Heart right ventricle (tissue), 16 donors: ENCODE results near the gene SOCS3. TPM values are rescaled to one million over a fixed set of nuclear protein-coding genes. Genes with fewer than 3 reads are reported as not detected.
A peak's percentile ranks its signal among the peaks of the same experiment; 100 is the strongest.

ENCODE experiments used
- ATAC-seq, 8 donors: fragments of 200-7000 bp; cut with Tn5 transposase; one replicate each; pipeline ENCODE4 v1.9.1; 2020; ENCODE audit warnings: mild to moderate bottlenecking in 8 of 8, moderate library complexity in 8 of 8, moderate number of reproducible peaks in 1 of 8
- DNase-seq, 2 donors: peaks; one replicate each; pipeline ENCODE4 v3.0.0-alpha.2; 2020
- H3K27ac ChIP-seq, 10 donors: fragments of 200-600 bp; sonication (generic) in 2 of 10; one replicate each; pipeline versions ENCODE4 v1.5.0 to v1.8.0; 2020 to 2022; ENCODE audit warnings: mild to moderate bottlenecking in 3 of 10
- H3K27me3 ChIP-seq, 7 donors: fragments of 200-600 bp; one replicate each; pipeline ENCODE4 v1.8.0; 2021 to 2022; ENCODE audit warnings: mild to moderate bottlenecking in 2 of 7
- H3K36me3 ChIP-seq, 9 donors: fragments of 200-600 bp; sonication (generic) in 1 of 9; one replicate each; pipeline versions ENCODE4 v1.5.0 to v1.8.0; 2020 to 2022; ENCODE audit warnings: mild to moderate bottlenecking in 2 of 9
- H3K4me1 ChIP-seq, 9 donors: fragments of 200-600 bp; sonication (generic) in 1 of 9; one replicate each; pipeline versions ENCODE4 v1.5.0 to v1.8.0; 2020 to 2022; ENCODE audit warnings: mild to moderate bottlenecking in 4 of 9
- H3K4me3 ChIP-seq, 10 donors: fragments of 200-600 bp; sonication (generic) in 2 of 10; one replicate each; pipeline versions ENCODE4 v1.5.0 to v1.8.0; 2020 to 2022; ENCODE audit warnings: mild to moderate bottlenecking in 7 of 10, moderate library complexity in 2 of 10
- H3K9me3 ChIP-seq, 11 donors: fragments of 200-600 bp in 10 of 11; sonication (generic) in 2 of 11; one replicate each; pipeline versions ENCODE4 v1.5.0 to v1.8.0; 2013 to 2022; ENCODE audit warnings: mild to moderate bottlenecking in 2 of 11, control low read depth in 1 of 11, moderate library complexity in 1 of 11
- WGBS, 2 donors: extraction: QIAGEN DNeasy Blood & Tissue Kit; methylation state at CpG; one replicate each; pipeline ENCODE4 v1.1.7; 2013; ENCODE audit warnings: inconsistent platforms in 1 of 2; 5-methylcytosine and 5-hydroxymethylcytosine counted together
- intact Hi-C, 10 donors: fragments of 100-400 bp; cut with DNase I; formaldehyde crosslinking; loops; one replicate each; pipeline versions ENCODE4 v1.11.1 to v1.14.2; 2022
- polyA plus RNA-seq, 2 donors: library from polyadenylated mRNA; stranded (reverse); fragments of 200-250 nt; gene quantifications; one replicate each; pipeline ENCODE4 v1.2.3, GENCODE V29; 2013
- total RNA-seq, 10 donors: library from RNA; stranded (reverse); fragmentation: NEBNext Ultra II Directional in 3 of 10; extraction: Animal tissue kit (Norgen Biotek cat#: 25700) in 3 of 10; gene quantifications; one replicate each; pipeline versions ENCODE4 v1.2.1 to v1.2.4, GENCODE V29; 2021 to 2023
- TF ChIP-seq, protein P1 (sequence below), 9 donors: fragments of 200-600 bp; sonication (generic) in 2 of 9; IDR thresholded peaks; one replicate each; pipeline versions ENCODE4 v1.5.0 to v1.8.0; 2021 to 2022; ENCODE audit warnings: antibody characterized with exemption in 9 of 9, mild to moderate bottlenecking in 5 of 9, moderate library complexity in 1 of 9
- donor health status: Arrhythmogenic right ventricular cardiomyopathy.
- donor health status: ischemic (EF 13 %, LVEDD 7.1; RV severe dilation, severe dysfunction).
- donor health status: healthy with polysubstance abuse.
- donor health status: DM: no; HTN: yes; CAD: no.
- donor health status: DM: no; HTN: no; CAD: no.
- donor health status: ischemic (EF 25% LVEDD 6.9; RV normal size, moderate dysfunction).
- donor health status: ischemic (EF 25% LVEDD 5.7; RV mildly dilated, moderate dysfunction).
- donor health status: healthy.
- donor health status: DM: yes; HTN: yes; CAD: no.
- donor health status: Ischemic cardiomyopathy.
- donor health status: ischemic (EF 35%, LVEDD 5.7; RV mildly dilated, moderate dysfunction).
- donor health status: nonischemic (EF 11% LVEDD 7.7; RV severe dilation, severe dysfunction).
- donor health status: DM: yes; HTN: yes; CAD: no.
- donor health status: PGD.
- donor health status: ischemic (EF 29% LVEDD 5.4; RV normal size, mild dysfunction).
- donor health status: nonischemic (EF 23%, LVEDD 6.1; RV moderate dilation, normal function).

The SOCS3 gene
- total and polyA plus RNA-seq, 12 donors = 7.7 to 189 (median 17.0) TPM

GRCh38 chr17:78375401-78376151 is 15.7 kb upstream of the SOCS3 start:
- Histone ChIP-seq H3K27ac (peak overlapping the region in 7 of 10 donors; percentile 37 to 99 (median 51)), H3K36me3 (peaks cover 0 to 8% (median 0%) of the 10 kb centered on the region in 9 donors), H3K4me3 (no peak overlapping the region), H3K27me3 (no peaks in the 10 kb centered on the region), H3K9me3 (no peaks in the 10 kb centered on the region), H3K4me1 (peaks cover 3 to 74% (median 28%) of the 10 kb centered on the region in 9 donors)
- ATAC-seq = peak in 2 of 8 donors; percentile 21 to 55
- peak in 1 of 2 donors; percentile 16 for DNase-seq
- 63 to 66% methylated on average over 9 of the region's 9 CpGs for WGBS, 2 donors
- intact Hi-C loops = no loop called here
- TF ChIP-seq, protein P1, sequence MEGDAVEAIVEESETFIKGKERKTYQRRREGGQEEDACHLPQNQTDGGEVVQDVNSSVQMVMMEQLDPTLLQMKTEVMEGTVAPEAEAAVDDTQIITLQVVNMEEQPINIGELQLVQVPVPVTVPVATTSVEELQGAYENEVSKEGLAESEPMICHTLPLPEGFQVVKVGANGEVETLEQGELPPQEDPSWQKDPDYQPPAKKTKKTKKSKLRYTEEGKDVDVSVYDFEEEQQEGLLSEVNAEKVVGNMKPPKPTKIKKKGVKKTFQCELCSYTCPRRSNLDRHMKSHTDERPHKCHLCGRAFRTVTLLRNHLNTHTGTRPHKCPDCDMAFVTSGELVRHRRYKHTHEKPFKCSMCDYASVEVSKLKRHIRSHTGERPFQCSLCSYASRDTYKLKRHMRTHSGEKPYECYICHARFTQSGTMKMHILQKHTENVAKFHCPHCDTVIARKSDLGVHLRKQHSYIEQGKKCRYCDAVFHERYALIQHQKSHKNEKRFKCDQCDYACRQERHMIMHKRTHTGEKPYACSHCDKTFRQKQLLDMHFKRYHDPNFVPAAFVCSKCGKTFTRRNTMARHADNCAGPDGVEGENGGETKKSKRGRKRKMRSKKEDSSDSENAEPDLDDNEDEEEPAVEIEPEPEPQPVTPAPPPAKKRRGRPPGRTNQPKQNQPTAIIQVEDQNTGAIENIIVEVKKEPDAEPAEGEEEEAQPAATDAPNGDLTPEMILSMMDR (IDR thresholded peaks at IDR 0.05) = no peak

- H3K4me1 ChIP-seq = peaks cover 3 to 66% (median 22%) of the 10 kb centered on the region in 9 donors
- 51 to 52% methylated on average over 14 of the region's 14 CpGs for WGBS, 2 donors
- peak in 3 of 8 donors; percentile 32 to 61 (median 58) for ATAC-seq
These were observed 14.9 kb upstream of the SOCS3 start for GRCh38 chr17:78374631-78375274.

DNA sequence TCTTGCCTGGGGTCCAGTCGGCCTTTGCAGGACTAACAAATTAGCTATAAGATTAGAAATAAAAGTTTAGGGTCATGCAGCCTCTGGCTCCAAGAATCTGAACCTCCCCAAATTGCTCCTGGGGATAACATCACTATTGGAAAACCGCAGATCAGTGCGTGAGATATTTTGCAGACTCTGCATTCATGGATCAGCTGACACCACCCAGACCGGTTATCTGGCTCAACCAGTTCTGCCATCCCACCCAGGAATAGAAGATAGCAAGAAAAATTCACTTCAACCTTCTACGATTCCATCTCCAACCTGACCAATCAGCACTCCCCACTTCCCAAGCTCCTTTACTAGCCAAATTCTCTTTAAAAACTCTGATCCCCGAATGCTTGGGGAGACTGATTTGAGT is 14.3 kb upstream of the SOCS3 start:
- H3K9me3 ChIP-seq = no peaks in the 10 kb centered on the region
- H3K36me3 ChIP-seq = no peaks in the 10 kb centered on the region
- no peak overlapping the region for H3K4me3 ChIP-seq
- DNase-seq (no peak), ATAC-seq (no peak)
- WGBS, 2 donors = 64 to 80% methylated on average over 6 of the region's 6 CpGs
- H3K27me3 ChIP-seq = no peaks in the 10 kb centered on the region
- peak overlapping the region in 5 of 10 donors; percentile 43 to 99 (median 67) for H3K27ac ChIP-seq
- intact Hi-C loops = no loop called here
- H3K4me1 ChIP-seq = peaks cover 0 to 60% (median 16%) of the 10 kb centered on the region in 9 donors
- TF ChIP-seq, protein P1 (IDR thresholded peaks at IDR 0.05) = no peak

More at GRCh38 chr17:78374631-78375274, 14.9 kb upstream of the SOCS3 start:
- Histone ChIP-seq H3K4me3 (no peak overlapping the region), H3K9me3 (no peaks in the 10 kb centered on the region), H3K27ac (peak overlapping the region in 6 of 10 donors; percentile 43 to 99 (median 59)), H3K27me3 (no peaks in the 10 kb centered on the region), H3K36me3 (no peaks in the 10 kb centered on the region)
- TF ChIP-seq, protein P1 (IDR thresholded peaks at IDR 0.05) = no peak
- DNase-seq = peak in 1 of 2 donors; percentile 0
- intact Hi-C loops = no loop called here

DNA sequence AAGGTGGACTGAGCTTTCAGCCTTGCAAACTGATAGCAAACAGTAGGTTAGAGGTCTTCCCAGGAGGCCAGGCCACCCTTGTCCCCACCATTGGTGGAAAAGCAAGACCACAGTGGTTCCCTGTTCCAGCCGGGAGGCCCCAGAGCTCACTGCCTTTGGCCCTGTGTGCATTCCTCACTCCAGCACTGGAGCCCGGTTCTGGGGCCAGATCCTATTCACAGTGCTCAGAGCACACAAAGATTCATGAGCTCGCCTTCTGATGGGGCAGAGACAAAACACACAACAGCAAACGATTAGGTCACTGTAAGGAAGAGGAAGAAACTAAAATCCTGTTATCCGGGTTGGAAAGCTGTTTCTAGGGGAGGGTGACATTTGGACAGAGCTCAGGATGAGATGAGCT is 13.0 kb upstream of the SOCS3 start:
- Histone ChIP-seq H3K9me3 (no peaks in the 10 kb centered on the region), H3K4me1 (peaks cover 0 to 55% (median 13%) of the 10 kb centered on the region in 9 donors), H3K36me3 (no peaks in the 10 kb centered on the region), H3K4me3 (no peak overlapping the region), H3K27ac (peak overlapping the region in 1 of 10 donors; percentile 99), H3K27me3 (no peaks in the 10 kb centered on the region)
- WGBS, 2 donors = 52 to 60% methylated on average over 5 of the region's 5 CpGs
- intact Hi-C loops = no loop called here
- no peak for ATAC-seq
- peak in 1 of 2 donors; percentile 3 for DNase-seq
- TF ChIP-seq, protein P1 (IDR thresholded peaks at IDR 0.05) = no peak
